ENCODE data around the gene PFKP. TPM values are rescaled to one million over a fixed set of nuclear protein-coding genes. Genes with fewer than 3 reads are reported as not detected.

The PFKP gene
- total RNA-seq, 3 donors from 2014 or later = 76.1 to 117 (median 100) TPM

- H3K4me3 ChIP-seq = no peak overlapping the region
- H3K36me3 ChIP-seq (ENCODE audit: low read depth) = no peaks in the 10 kb centered on the region
- H3K4me1 ChIP-seq (ENCODE audit: low read depth) = peaks cover 2% of the 10 kb centered on the region
- ATAC-seq (no peak), DNase-seq (no peak)
- peaks cover 2% of the 10 kb centered on the region for H3K9me3 ChIP-seq
- no peak for TF ChIP-seq CTCF (IDR thresholded peaks at IDR 0.05)
- intact Hi-C loops (cut with DNase I, micrococcal nuclease) = no loop called here
Observed at GRCh38 chr10:3122486-3123205, 55.3 kb downstream of the PFKP start.

- Histone ChIP-seq H3K4me3 (no peak overlapping the region), H3K4me1 (ENCODE audit: low read depth) (peaks cover 2% of the 10 kb centered on the region), H3K36me3 (ENCODE audit: low read depth) (no peaks in the 10 kb centered on the region), H3K9me3 (peaks cover 6% of the 10 kb centered on the region)
- intact Hi-C loops (cut with DNase I, micrococcal nuclease) = no loop called here
- no peak for TF ChIP-seq CTCF (IDR thresholded peaks at IDR 0.05)
- DNase-seq (no peak), ATAC-seq (no peak)
Observed at GRCh38 chr10:3123571-3124411, 56.4 kb downstream of the PFKP start.

GRCh38 chr10:3124412-3125175, 57.2 kb downstream of the PFKP start:
- no peak for ATAC-seq
- Histone ChIP-seq H3K4me3 (no peak overlapping the region), H3K36me3 (ENCODE audit: low read depth) (no peaks in the 10 kb centered on the region), H3K4me1 (ENCODE audit: low read depth) (no peaks in the 10 kb centered on the region), H3K9me3 (peaks cover 6% of the 10 kb centered on the region)
- intact Hi-C loops (cut with DNase I, micrococcal nuclease) = no loop called here
- no peak for TF ChIP-seq CTCF (IDR thresholded peaks at IDR 0.05)
- no peak for DNase-seq

GRCh38 chr10:3125527-3126170, 58.3 kb downstream of the PFKP start:
- Histone ChIP-seq H3K4me3 (no peak overlapping the region), H3K36me3 (ENCODE audit: low read depth) (no peaks in the 10 kb centered on the region), H3K4me1 (ENCODE audit: low read depth) (no peaks in the 10 kb centered on the region), H3K9me3 (peaks cover 6% of the 10 kb centered on the region)
- ATAC-seq = no peak
- no peak for DNase-seq
- intact Hi-C loops (cut with DNase I, micrococcal nuclease) = no loop called here
- TF ChIP-seq CTCF (IDR thresholded peaks at IDR 0.05) = no peak

- TF ChIP-seq CTCF (IDR thresholded peaks at IDR 0.05) = no peak
- ATAC-seq = no peak
Observed at GRCh38 chr10:3126249-3126648, 58.9 kb downstream of the PFKP start.

More at GRCh38 chr10:3126249-3126648, 58.9 kb downstream of the PFKP start:
- Histone ChIP-seq H3K4me1 (ENCODE audit: low read depth) (no peaks in the 10 kb centered on the region), H3K4me3 (no peak overlapping the region), H3K36me3 (ENCODE audit: low read depth) (no peaks in the 10 kb centered on the region), H3K9me3 (peaks cover 6% of the 10 kb centered on the region)
- intact Hi-C loops (cut with DNase I, micrococcal nuclease) = no loop called here
- DNase-seq = peak in 1 of 3 donors; percentile 41
